GM12878 (cell line): Measurements from ENCODE around the gene HOTAIR. TPM values are rescaled to one million over a fixed set of nuclear protein-coding genes. Genes with fewer than 3 reads are reported as not detected.

Experiments
- ATAC-seq: fragments of 200-7000 bp; cut with Tn5 transposase; 3 replicates; pipeline ENCODE4 v1.9.1; 2020; ENCODE audit warnings: mild to moderate bottlenecking, moderate library complexity
- BruUV-seq: library from RNA; stranded (reverse); fragments of 400-500 nt; replicated peaks from 2 replicates; lab custom pipeline; 2021; lab: Mats Ljungman, UMichigan
- CTCF ChIA-PET: fragments of 300-600 bp; sonication (Branson Sonifier 250); formaldehyde crosslinking; extraction: SDS; loops from one replicate; lab custom pipeline; 2021; ENCODE audit warnings: inconsistent platforms; lab: Yijun Ruan, JAX
- POLR2A ChIA-PET: fragments of 350-600 bp; formaldehyde crosslinking; extraction: SDS; loops from one replicate; lab custom pipeline; 2021; ENCODE audit warnings: inconsistent platforms; lab: Charles Lee
- RAD21 ChIA-PET: fragments of 300-600 bp; sonication (Branson Sonifier 250); formaldehyde crosslinking; loops from one replicate; lab custom pipeline; 2023; ENCODE audit warnings: antibody characterized with exemption; ENCODE audit not compliant: unreplicated experiment; lab: Charles Lee
- SMC1A ChIA-PET: fragments of 300-600 bp; sonication (Branson Sonifier 250); formaldehyde crosslinking; loops from one replicate; lab custom pipeline; 2023; ENCODE audit not compliant: unreplicated experiment, uncharacterized antibody; lab: Charles Lee
- DNase-seq: peaks from one replicate; pipeline ENCODE4 v3.0.0-alpha.2; 2011; ENCODE audit warnings: low read depth, low spot score
- FAIRE-seq: peaks from 3 replicates; lab custom pipeline; 2011; peaks lifted over from hg19 to GRCh38; lab: Jason Lieb, UNC
- H2AFZ ChIP-seq: 2 replicates; pipeline ENCODE4 v1.6.0; 2011; ENCODE audit warnings: low read depth, low read length, control low read depth; ENCODE audit not compliant: control insufficient read depth
- H3K27ac ChIP-seq: 2 replicates; pipeline ENCODE4 v1.5.1; 2011; ENCODE audit warnings: control low read depth; ENCODE audit not compliant: control insufficient read depth, insufficient read depth
- H3K27me3 ChIP-seq, 2 experiments: replicated peaks in 1 of 2; 2 replicates each; pipeline versions ENCODE4 v1.6.0 to v1.6.1; 2011; ENCODE audit warnings: low read length in 1 of 2; ENCODE audit not compliant: control insufficient read depth in 2 of 2, insufficient read depth in 2 of 2
- H3K36me3 ChIP-seq, 2 experiments: 2 replicates each; pipeline ENCODE4 v1.5.1; 2011; ENCODE audit warnings: low read length in 1 of 2; ENCODE audit not compliant: control insufficient read depth in 2 of 2, insufficient read depth in 2 of 2
- H3K4me1 ChIP-seq: 2 replicates; pipeline ENCODE4 v1.6.1; 2011; ENCODE audit warnings: mild to moderate bottlenecking, low read length, moderate library complexity, mixed read lengths; ENCODE audit not compliant: control insufficient read depth, insufficient read depth
- H3K4me2 ChIP-seq: 2 replicates; pipeline ENCODE4 v1.6.0; 2011; ENCODE audit warnings: control low read depth; ENCODE audit not compliant: control insufficient read depth, insufficient read depth
- H3K4me3 ChIP-seq: fragments of 200-600 bp; sonication (generic); 2 replicates; pipeline ENCODE4 v1.5.1; 2016
- H3K79me2 ChIP-seq: 2 replicates; pipeline ENCODE4 v1.6.0; 2011; ENCODE audit warnings: low read length; ENCODE audit not compliant: control insufficient read depth, insufficient read depth
- H3K9ac ChIP-seq: 2 replicates; pipeline ENCODE4 v1.8.0; 2011; ENCODE audit warnings: low read length, control low read depth, mixed read lengths; ENCODE audit not compliant: control insufficient read depth, insufficient read depth
- H3K9me3 ChIP-seq: replicated peaks from 3 replicates; pipeline ENCODE4 v1.5.1; 2011; ENCODE audit warnings: mild to moderate bottlenecking, low read length; ENCODE audit not compliant: control insufficient read depth, insufficient read depth
- H4K20me1 ChIP-seq: 2 replicates; pipeline ENCODE4 v1.6.0; 2011; ENCODE audit not compliant: control insufficient read depth, insufficient read depth
- BMI1 ChIP-seq: fragments of 450-650 bp; IDR thresholded peaks from 2 replicates; pipeline ENCODE4 v1.6.1; 2016; ENCODE audit warnings: mild to moderate bottlenecking, moderate library complexity, borderline replicate concordance
- EZH2 ChIP-seq: IDR thresholded peaks from 2 replicates; pipeline ENCODE4 v1.6.1; 2012; ENCODE audit warnings: low read depth, mild to moderate bottlenecking, control low read depth, inconsistent platforms, low read length, borderline replicate concordance; ENCODE audit not compliant: control insufficient read depth
- FOXK2 ChIP-seq: fragments of 450-650 bp; IDR thresholded peaks from 2 replicates; pipeline ENCODE4 v1.6.1; 2017; ENCODE audit warnings: mild to moderate bottlenecking, moderate library complexity
- IKZF2 ChIP-seq, 2 experiments: fragments of 450-650 bp; IDR thresholded peaks; 2 replicates each; pipeline ENCODE4 v1.6.1; 2017; ENCODE audit warnings: mild to moderate bottlenecking in 2 of 2, moderate library complexity in 2 of 2
- MTA2 ChIP-seq: fragments of 450-650 bp; IDR thresholded peaks from 2 replicates; pipeline ENCODE4 v1.6.1; 2016; ENCODE audit warnings: low read depth, mild to moderate bottlenecking, moderate library complexity
- NFIC ChIP-seq: IDR thresholded peaks from 2 replicates; pipeline ENCODE4 v1.6.1; 2012; ENCODE audit warnings: low read depth, mild to moderate bottlenecking, inconsistent platforms, low read length, moderate library complexity
- NR2F1 ChIP-seq: fragments of 450-650 bp; conservative IDR thresholded peaks from 2 replicates; pipeline ENCODE4 v1.6.1; 2017; ENCODE audit warnings: mild to moderate bottlenecking
- WGBS: methylation state at CpG from one replicate; pipeline ENCODE4 v1.1.6; 2016; ENCODE audit warnings: low lambda C conversion rate; ENCODE audit not compliant: insufficient replicate concordance, insufficient coverage; ENCODE audit errors: missing lambda C conversion rate; 5-methylcytosine and 5-hydroxymethylcytosine counted together
- in situ Hi-C: fragments of 300-500 bp; cut with MboI; formaldehyde crosslinking; loops from 9 replicates; pipeline ENCODE4 v1.14.3; 2018; ENCODE audit warnings: mixed read lengths
- intact Hi-C: fragments of 100-400 bp; cut with micrococcal nuclease; formaldehyde crosslinking; loops from one replicate; pipeline ENCODE4 v1.14.2; 2022; ENCODE audit not compliant: unreplicated experiment
- polyA plus RNA-seq, 11 experiments: library from polyadenylated mRNA; depleted of rRNA in 4 of 11; unstranded in 6 of 11; stranded (reverse) in 5 of 11; fragments of >200 nt; fragmentation: Nextera tagmentation in 4 of 11; fragmentation: Illumina TruSeq in 1 of 11; extraction: Ambion mirVana in 4 of 11; extraction: Trizol in 1 of 11; gene quantifications; 1 replicate in 1 of 11; 2 replicates in 10 of 11; pipeline versions ENCODE4 v1.2.1 to v1.2.3, GENCODE V29; 2011 to 2016; ENCODE audit warnings: inconsistent platforms in 2 of 11, missing spikeins in 2 of 11, low read depth in 1 of 11
- total RNA-seq, 4 experiments: library from RNA; depleted of rRNA in 3 of 4; stranded (reverse); fragments of >200 nt in 3 of 4; fragmentation: Illumina TruSeq in 1 of 4; extraction: Trizol in 1 of 4; gene quantifications; 2 replicates each; pipeline versions ENCODE4 v1.2.1 to v1.2.3, GENCODE V29; 2013 to 2021
- TF ChIP-seq, protein P1 (sequence below): fragments of 450-650 bp; IDR thresholded peaks from 2 replicates; pipeline ENCODE4 v1.6.1; 2017; ENCODE audit warnings: low read depth, mild to moderate bottlenecking, moderate library complexity
- TF ChIP-seq, protein P2 (sequence below): fragments of 150-350 bp; IDR thresholded peaks from 2 replicates; pipeline ENCODE4 v1.6.1; 2014; ENCODE audit warnings: mild to moderate bottlenecking, low read depth, low read length
- TF ChIP-seq, protein P3 (sequence below): IDR thresholded peaks from 2 replicates; pipeline ENCODE4 v1.6.1; 2011; ENCODE audit warnings: mild to moderate bottlenecking, low read depth, low read length, moderate library complexity; ENCODE audit not compliant: insufficient replicate concordance
- TF ChIP-seq, protein P4 (sequence below): fragments of 450-650 bp; IDR thresholded peaks from 2 replicates; pipeline ENCODE4 v1.6.1; 2016; ENCODE audit warnings: mild to moderate bottlenecking

The HOTAIR gene
- total and polyA plus RNA-seq, 10 of the 15 experiments (the other 5 are each of a cell fraction or from before 2014, with no cell fraction given), result not detected

DNA sequence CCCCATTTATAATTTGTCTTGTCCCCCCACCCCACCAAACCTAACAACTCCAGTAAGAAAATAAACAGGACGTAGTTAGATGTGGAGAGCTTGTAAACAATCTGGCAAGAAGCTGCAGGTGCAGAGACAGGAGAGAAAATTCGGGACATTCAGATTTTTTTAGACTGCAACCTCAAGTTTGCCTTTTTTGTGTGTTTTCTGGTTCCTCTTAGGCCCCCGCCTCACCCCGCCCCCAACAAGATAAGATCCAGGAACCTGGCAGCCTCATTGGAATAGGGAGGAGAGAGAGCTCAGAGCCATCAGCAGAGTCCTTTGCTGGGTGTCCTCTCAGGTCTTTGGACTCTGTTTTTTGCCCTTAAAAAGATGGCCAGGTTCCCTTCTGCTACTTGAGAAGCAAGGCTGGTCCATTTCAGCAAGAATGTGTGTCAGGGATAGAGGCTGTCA is 13.1 kb upstream of the HOTAIR start (continued):
- TF ChIP-seq, protein P1, sequence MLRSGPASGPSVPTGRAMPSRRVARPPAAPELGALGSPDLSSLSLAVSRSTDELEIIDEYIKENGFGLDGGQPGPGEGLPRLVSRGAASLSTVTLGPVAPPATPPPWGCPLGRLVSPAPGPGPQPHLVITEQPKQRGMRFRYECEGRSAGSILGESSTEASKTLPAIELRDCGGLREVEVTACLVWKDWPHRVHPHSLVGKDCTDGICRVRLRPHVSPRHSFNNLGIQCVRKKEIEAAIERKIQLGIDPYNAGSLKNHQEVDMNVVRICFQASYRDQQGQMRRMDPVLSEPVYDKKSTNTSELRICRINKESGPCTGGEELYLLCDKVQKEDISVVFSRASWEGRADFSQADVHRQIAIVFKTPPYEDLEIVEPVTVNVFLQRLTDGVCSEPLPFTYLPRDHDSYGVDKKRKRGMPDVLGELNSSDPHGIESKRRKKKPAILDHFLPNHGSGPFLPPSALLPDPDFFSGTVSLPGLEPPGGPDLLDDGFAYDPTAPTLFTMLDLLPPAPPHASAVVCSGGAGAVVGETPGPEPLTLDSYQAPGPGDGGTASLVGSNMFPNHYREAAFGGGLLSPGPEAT, result no peak
- TF ChIP-seq MTA2 (no peak), NR2F1 (no peak)
- TF ChIP-seq, protein P2, sequence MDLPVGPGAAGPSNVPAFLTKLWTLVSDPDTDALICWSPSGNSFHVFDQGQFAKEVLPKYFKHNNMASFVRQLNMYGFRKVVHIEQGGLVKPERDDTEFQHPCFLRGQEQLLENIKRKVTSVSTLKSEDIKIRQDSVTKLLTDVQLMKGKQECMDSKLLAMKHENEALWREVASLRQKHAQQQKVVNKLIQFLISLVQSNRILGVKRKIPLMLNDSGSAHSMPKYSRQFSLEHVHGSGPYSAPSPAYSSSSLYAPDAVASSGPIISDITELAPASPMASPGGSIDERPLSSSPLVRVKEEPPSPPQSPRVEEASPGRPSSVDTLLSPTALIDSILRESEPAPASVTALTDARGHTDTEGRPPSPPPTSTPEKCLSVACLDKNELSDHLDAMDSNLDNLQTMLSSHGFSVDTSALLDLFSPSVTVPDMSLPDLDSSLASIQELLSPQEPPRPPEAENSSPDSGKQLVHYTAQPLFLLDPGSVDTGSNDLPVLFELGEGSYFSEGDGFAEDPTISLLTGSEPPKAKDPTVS, result no peak
- TF ChIP-seq, all 136 proteins: peak for 0

DNA sequence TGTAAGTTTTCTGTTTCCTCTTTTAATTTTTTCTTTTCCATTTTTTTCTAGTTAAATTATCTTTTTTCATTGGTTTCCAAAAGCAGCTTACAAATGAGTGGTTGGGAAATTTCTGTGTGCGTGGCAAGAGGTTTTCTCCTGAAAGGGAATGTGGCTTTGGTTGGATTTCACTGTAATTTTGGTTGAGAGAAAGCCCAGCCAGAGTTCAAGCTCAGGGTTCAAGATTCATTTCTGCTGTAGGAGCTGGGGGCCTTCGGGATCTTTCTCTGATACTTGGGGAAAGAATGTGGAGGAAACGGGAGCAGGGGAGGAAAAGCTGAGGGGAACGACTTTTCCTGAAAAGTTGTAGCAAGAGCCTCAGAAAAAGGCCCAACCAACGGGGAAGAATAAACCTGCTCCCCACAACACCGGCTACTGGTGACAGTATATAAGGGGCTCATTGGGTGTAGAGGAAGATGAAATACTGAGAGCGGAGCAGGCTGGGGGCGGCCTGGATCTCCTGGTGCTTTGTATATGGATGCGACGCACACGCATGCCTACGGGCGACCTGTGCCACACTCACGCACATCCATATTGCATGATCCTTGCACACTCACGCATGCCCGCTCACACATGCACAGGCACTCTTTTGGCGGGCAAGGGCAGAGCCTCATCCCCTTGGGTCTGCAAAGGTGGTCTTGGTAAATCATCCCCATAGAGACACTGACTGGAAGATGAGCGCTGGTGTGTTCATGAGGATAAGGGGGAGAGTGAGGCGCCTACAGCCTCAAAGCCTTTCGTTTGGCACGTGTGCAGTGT is 12.1 kb upstream of the HOTAIR start:
- no peaks in the 10 kb centered on the region for H3K36me3 ChIP-seq
- SMC1A ChIA-PET, result interaction anchor here (1.1 to 4.5 kb wide), 8 partner anchors 9 to 230 kb away, joined by 3 to 29 read pairs (median 5); partner anchors contain the start of gene HOXC9
- H3K4me1 ChIP-seq, result peaks cover 15% of the 10 kb centered on the region
- no TSS peak for BruUV-seq
- H3K9me3 ChIP-seq, result no peaks in the 10 kb centered on the region
- no peak for ATAC-seq
- H3K4me2 ChIP-seq, result no peak overlapping the region
- WGBS, result 31% methylated on average over 21 of the region's 21 CpGs
- RAD21 ChIA-PET, result interaction anchor here (0.8 to 3.3 kb wide), 7 partner anchors 11 to 234 kb away, joined by 3 to 14 read pairs (median 4); partner anchors contain the start of genes HOXC5 and SMUG1
- no peak overlapping the region for H3K4me3 ChIP-seq
- in situ Hi-C loops (no loop called here), intact Hi-C loops (loop anchor here (5.0 to 10.0 kb wide), 3 partner anchors 192 to 282 kb away; no protein-coding TSS in a partner anchor)
- H3K27me3 ChIP-seq, result peaks cover 33 to 59% of the 10 kb centered on the region in 2 experiments
- no peak overlapping the region for H3K9ac ChIP-seq
- H3K79me2 ChIP-seq, result no peaks in the 10 kb centered on the region
- CTCF ChIA-PET, result interaction anchor here (0.8 to 5.5 kb wide), 16 partner anchors 11 to 230 kb away, joined by 3 to 54 read pairs (median 5); partner anchors contain the start of genes HOXC8 and HOXC9
- H4K20me1 ChIP-seq, result peaks cover 3% of the 10 kb centered on the region; the same call in 1 of the 2 replicates
- H3K27ac ChIP-seq, result no peak overlapping the region
- H2AFZ ChIP-seq, result no peak overlapping the region
- peak; percentile 28; the same call in 1 of the 2 replicates for TF ChIP-seq BMI1
- TF ChIP-seq IKZF2 (IDR thresholded peaks at IDR 0.05), result no peak
- 0 out of 2 replicates have a peak, but pooled peaks have one; percentile 38 for TF ChIP-seq EZH2
- TF ChIP-seq, protein P3, sequence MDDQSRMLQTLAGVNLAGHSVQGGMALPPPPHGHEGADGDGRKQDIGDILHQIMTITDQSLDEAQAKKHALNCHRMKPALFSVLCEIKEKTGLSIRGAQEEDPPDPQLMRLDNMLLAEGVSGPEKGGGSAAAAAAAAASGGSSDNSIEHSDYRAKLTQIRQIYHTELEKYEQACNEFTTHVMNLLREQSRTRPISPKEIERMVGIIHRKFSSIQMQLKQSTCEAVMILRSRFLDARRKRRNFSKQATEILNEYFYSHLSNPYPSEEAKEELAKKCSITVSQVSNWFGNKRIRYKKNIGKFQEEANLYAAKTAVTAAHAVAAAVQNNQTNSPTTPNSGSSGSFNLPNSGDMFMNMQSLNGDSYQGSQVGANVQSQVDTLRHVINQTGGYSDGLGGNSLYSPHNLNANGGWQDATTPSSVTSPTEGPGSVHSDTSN, result no peak
- TF ChIP-seq, protein P4, sequence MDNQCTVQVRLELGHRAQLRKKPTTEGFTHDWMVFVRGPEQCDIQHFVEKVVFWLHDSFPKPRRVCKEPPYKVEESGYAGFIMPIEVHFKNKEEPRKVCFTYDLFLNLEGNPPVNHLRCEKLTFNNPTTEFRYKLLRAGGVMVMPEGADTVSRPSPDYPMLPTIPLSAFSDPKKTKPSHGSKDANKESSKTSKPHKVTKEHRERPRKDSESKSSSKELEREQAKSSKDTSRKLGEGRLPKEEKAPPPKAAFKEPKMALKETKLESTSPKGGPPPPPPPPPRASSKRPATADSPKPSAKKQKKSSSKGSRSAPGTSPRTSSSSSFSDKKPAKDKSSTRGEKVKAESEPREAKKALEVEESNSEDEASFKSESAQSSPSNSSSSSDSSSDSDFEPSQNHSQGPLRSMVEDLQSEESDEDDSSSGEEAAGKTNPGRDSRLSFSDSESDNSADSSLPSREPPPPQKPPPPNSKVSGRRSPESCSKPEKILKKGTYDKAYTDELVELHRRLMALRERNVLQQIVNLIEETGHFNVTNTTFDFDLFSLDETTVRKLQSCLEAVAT, result no peak
- no peak for TF ChIP-seq FOXK2
- no peak for TF ChIP-seq NFIC
- TF ChIP-seq, all 136 proteins: peak for 2
- DNase-seq, result no peak
- POLR2A ChIA-PET, result interaction anchor here (0.6 to 1.2 kb wide), 2 partner anchors 9 to 12 kb away, joined by 3 read pairs; no protein-coding TSS in a partner anchor
- FAIRE-seq, result no peak
